SU-DHL-6 (cell line): Measurements from ENCODE around the gene ACVR1.

Experiments
- CTCF ChIP-seq: fragments of 200-600 bp; sonication (generic); IDR thresholded peaks from one replicate; pipeline ENCODE4 v1.5.1; 2017; ENCODE audit warnings: antibody characterized with exemption, mild to moderate bottlenecking, low read length, moderate library complexity; ENCODE audit not compliant: insufficient read depth, poor library complexity, severe bottlenecking
- EZH2phosphoT487 ChIP-seq: fragments of 200-600 bp; sonication (generic), shearing (Covaris generic); conservative IDR thresholded peaks from 2 replicates; pipeline ENCODE4 v1.6.1; 2018; ENCODE audit warnings: mild to moderate bottlenecking, antibody characterized with exemption, low read length, moderate library complexity, mixed read lengths

GRCh38 chr2:157895531-157895930 is 19.4 kb upstream of the ACVR1 start:
- no peak for TF ChIP-seq CTCF
- TF ChIP-seq EZH2phosphoT487 = no peak
